EH (cell line): ENCODE results near the gene EXOC3L1.

Experiments
- DNase-seq: peaks from one replicate; pipeline ENCODE4 v3.0.0-alpha.2; 2015; ENCODE audit warnings: low read depth

The EXOC3L1 gene

GRCh38 chr16:67180166-67180565, 9.8 kb downstream of the EXOC3L1 start:
- DNase-seq: no peak

- no peak for DNase-seq
These were observed 10.4 kb downstream of the EXOC3L1 start for GRCh38 chr16:67179421-67180080.

GRCh38 chr16:67177743-67178699, 11.9 kb downstream of the EXOC3L1 start:
- DNase-seq: peak; percentile 49

GRCh38 chr16:67176662-67177061, 13.3 kb downstream of the EXOC3L1 start:
- DNase-seq: no peak

GRCh38 chr16:67174706-67175231, 15.2 kb downstream of the EXOC3L1 start:
- no peak for DNase-seq

GRCh38 chr16:67173808-67174705, 15.9 kb downstream of the EXOC3L1 start:
- DNase-seq: peak; percentile 89

GRCh38 chr16:67173323-67173722, 16.6 kb downstream of the EXOC3L1 start:
- no peak for DNase-seq

GRCh38 chr16:67170949-67171649, 18.8 kb downstream of the EXOC3L1 start:
- DNase-seq: no peak

GRCh38 chr16:67170168-67170948, 19.6 kb downstream of the EXOC3L1 start, which contains the start of gene NOL3:
Gene NOL3, plus strand, starts transcription at chr16:67170538.
- DNase-seq: peak; percentile 88

GRCh38 chr16:67169642-67170167, 20.2 kb downstream of the EXOC3L1 start:
- DNase-seq: peak; percentile 34

- no peak for DNase-seq
These were observed 20.9 kb downstream of the EXOC3L1 start for GRCh38 chr16:67169011-67169451.

GRCh38 chr16:67167588-67167987, 22.3 kb downstream of the EXOC3L1 start:
- DNase-seq: no peak

- no peak for DNase-seq
These were observed 23.3 kb downstream of the EXOC3L1 start for GRCh38 chr16:67166598-67167168.

GRCh38 chr16:67166110-67166547, 23.8 kb downstream of the EXOC3L1 start:
- no peak for DNase-seq

- no peak for DNase-seq
These were observed 24.5 kb downstream of the EXOC3L1 start for GRCh38 chr16:67165121-67166078.

- peak; percentile 46 for DNase-seq
These were observed 25.3 kb downstream of the EXOC3L1 start, which contains the start of gene HSF4 for GRCh38 chr16:67164599-67165061. Gene HSF4, plus strand, starts transcription at chr16:67164745. Its CDS starts 67 bp downstream, at chr16:67164812.

- DNase-seq: no peak
These were observed 25.9 kb downstream of the EXOC3L1 start for GRCh38 chr16:67163999-67164558.
